GM12878 (cell line): Measurements from ENCODE around the gene CAVIN4. TPM values are rescaled to one million over a fixed set of nuclear protein-coding genes. Genes with fewer than 3 reads are reported as not detected.

Source experiments
- ATAC-seq: fragments of 200-7000 bp; cut with Tn5 transposase; 3 replicates; pipeline ENCODE4 v1.9.1; 2020; ENCODE audit warnings: mild to moderate bottlenecking, moderate library complexity
- BruUV-seq: library from RNA; stranded (reverse); fragments of 400-500 nt; replicated peaks from 2 replicates; lab custom pipeline; 2021; lab: Mats Ljungman, UMichigan
- CTCF ChIA-PET: fragments of 300-600 bp; sonication (Branson Sonifier 250); formaldehyde crosslinking; extraction: SDS; loops from one replicate; lab custom pipeline; 2021; ENCODE audit warnings: inconsistent platforms; lab: Yijun Ruan, JAX
- POLR2A ChIA-PET: fragments of 350-600 bp; formaldehyde crosslinking; extraction: SDS; loops from one replicate; lab custom pipeline; 2021; ENCODE audit warnings: inconsistent platforms; lab: Charles Lee
- RAD21 ChIA-PET: fragments of 300-600 bp; sonication (Branson Sonifier 250); formaldehyde crosslinking; loops from one replicate; lab custom pipeline; 2023; ENCODE audit warnings: antibody characterized with exemption; ENCODE audit not compliant: unreplicated experiment; lab: Charles Lee
- SMC1A ChIA-PET: fragments of 300-600 bp; sonication (Branson Sonifier 250); formaldehyde crosslinking; loops from one replicate; lab custom pipeline; 2023; ENCODE audit not compliant: unreplicated experiment, uncharacterized antibody; lab: Charles Lee
- DNase-seq: peaks from one replicate; pipeline ENCODE4 v3.0.0-alpha.2; 2011; ENCODE audit warnings: low read depth, low spot score
- FAIRE-seq: peaks from 3 replicates; lab custom pipeline; 2011; peaks lifted over from hg19 to GRCh38; lab: Jason Lieb, UNC
- H2AFZ ChIP-seq: 2 replicates; pipeline ENCODE4 v1.6.0; 2011; ENCODE audit warnings: low read depth, low read length, control low read depth; ENCODE audit not compliant: control insufficient read depth
- H3K27ac ChIP-seq: 2 replicates; pipeline ENCODE4 v1.5.1; 2011; ENCODE audit warnings: control low read depth; ENCODE audit not compliant: control insufficient read depth, insufficient read depth
- H3K27me3 ChIP-seq, 2 experiments: replicated peaks in 1 of 2; 2 replicates each; pipeline versions ENCODE4 v1.6.0 to v1.6.1; 2011; ENCODE audit warnings: low read length in 1 of 2; ENCODE audit not compliant: control insufficient read depth in 2 of 2, insufficient read depth in 2 of 2
- H3K36me3 ChIP-seq, 2 experiments: 2 replicates each; pipeline ENCODE4 v1.5.1; 2011; ENCODE audit warnings: low read length in 1 of 2; ENCODE audit not compliant: control insufficient read depth in 2 of 2, insufficient read depth in 2 of 2
- H3K4me1 ChIP-seq: 2 replicates; pipeline ENCODE4 v1.6.1; 2011; ENCODE audit warnings: mild to moderate bottlenecking, low read length, moderate library complexity, mixed read lengths; ENCODE audit not compliant: control insufficient read depth, insufficient read depth
- H3K4me2 ChIP-seq: 2 replicates; pipeline ENCODE4 v1.6.0; 2011; ENCODE audit warnings: control low read depth; ENCODE audit not compliant: control insufficient read depth, insufficient read depth
- H3K4me3 ChIP-seq: fragments of 200-600 bp; sonication (generic); 2 replicates; pipeline ENCODE4 v1.5.1; 2016
- H3K79me2 ChIP-seq: 2 replicates; pipeline ENCODE4 v1.6.0; 2011; ENCODE audit warnings: low read length; ENCODE audit not compliant: control insufficient read depth, insufficient read depth
- H3K9ac ChIP-seq: 2 replicates; pipeline ENCODE4 v1.8.0; 2011; ENCODE audit warnings: low read length, control low read depth, mixed read lengths; ENCODE audit not compliant: control insufficient read depth, insufficient read depth
- H3K9me3 ChIP-seq: replicated peaks from 3 replicates; pipeline ENCODE4 v1.5.1; 2011; ENCODE audit warnings: mild to moderate bottlenecking, low read length; ENCODE audit not compliant: control insufficient read depth, insufficient read depth
- H4K20me1 ChIP-seq: 2 replicates; pipeline ENCODE4 v1.6.0; 2011; ENCODE audit not compliant: control insufficient read depth, insufficient read depth
- CBX3 ChIP-seq: fragments of 200-600 bp; sonication (generic); IDR thresholded peaks from 2 replicates; pipeline ENCODE4 v1.6.1; 2016; ENCODE audit warnings: low read depth, borderline replicate concordance
- CBX5 ChIP-seq: sonication (generic); IDR thresholded peaks from 2 replicates; pipeline ENCODE4 v1.6.1; 2016; ENCODE audit warnings: low read depth, moderate library complexity, mild to moderate bottlenecking, inconsistent platforms
- CTCF ChIP-seq, 3 experiments: IDR thresholded peaks in 2 of 3; conservative IDR thresholded peaks in 1 of 3; 2 replicates each; pipeline ENCODE4 v1.5.1; 2011; ENCODE audit warnings: low read depth in 3 of 3, low read length in 3 of 3, mild to moderate bottlenecking in 3 of 3, control low read depth in 2 of 3, moderate library complexity in 2 of 3, inconsistent platforms in 1 of 3, mixed read lengths in 1 of 3; ENCODE audit not compliant: control insufficient read depth in 2 of 3, insufficient read depth in 1 of 3; ENCODE audit errors: extremely low read depth in 1 of 3
- CUX1 ChIP-seq: IDR thresholded peaks from 2 replicates; pipeline ENCODE4 v1.6.1; 2012; ENCODE audit warnings: improper control_type of control experiment, low read depth, low read length; ENCODE audit not compliant: insufficient replicate concordance
- FOS ChIP-seq: IDR thresholded peaks from 3 replicates; pipeline ENCODE4 v1.6.1; 2011; ENCODE audit warnings: borderline replicate concordance; ENCODE audit not compliant: insufficient read length; ENCODE audit errors: extremely low read depth
- IRF5 ChIP-seq: fragments of 450-650 bp; IDR thresholded peaks from 2 replicates; pipeline ENCODE4 v1.6.1; 2017; ENCODE audit warnings: borderline replicate concordance
- KDM1A ChIP-seq: fragments of 200-600 bp; sonication (generic); IDR thresholded peaks from 2 replicates; pipeline ENCODE4 v1.6.1; 2016; ENCODE audit warnings: borderline replicate concordance
- MEF2B ChIP-seq: fragments of 450-650 bp; IDR thresholded peaks from 2 replicates; pipeline ENCODE4 v1.6.1; 2018; ENCODE audit warnings: mild to moderate bottlenecking, moderate library complexity; ENCODE audit not compliant: partially characterized antibody, poor library complexity, severe bottlenecking
- MYC ChIP-seq: IDR thresholded peaks from 2 replicates; pipeline ENCODE4 v1.6.1; 2011; ENCODE audit warnings: mild to moderate bottlenecking, low read length, moderate library complexity, inconsistent platforms; ENCODE audit not compliant: insufficient read depth, insufficient replicate concordance, insufficient read length, severe bottlenecking
- NFYA ChIP-seq: IDR thresholded peaks from 2 replicates; pipeline ENCODE4 v1.6.1; 2011; ENCODE audit warnings: low read depth, mild to moderate bottlenecking, low read length, improper control_type of control experiment, borderline replicate concordance
- PKNOX1 ChIP-seq: fragments of 450-650 bp; IDR thresholded peaks from 2 replicates; pipeline ENCODE4 v1.6.1; 2016; ENCODE audit warnings: mild to moderate bottlenecking
- POU2F2 ChIP-seq: IDR thresholded peaks from 3 replicates; pipeline ENCODE4 v1.6.1; 2011; ENCODE audit warnings: low read depth, mild to moderate bottlenecking, low read length, borderline replicate concordance
- RB1 ChIP-seq: fragments of 450-650 bp; formaldehyde crosslinking; IDR thresholded peaks from 2 replicates; pipeline ENCODE4 v1.6.1; 2017; ENCODE audit warnings: mild to moderate bottlenecking, borderline replicate concordance
- RELA ChIP-seq: fragments of 450-650 bp; IDR thresholded peaks from 2 replicates; pipeline ENCODE4 v1.8.0; 2014; ENCODE audit warnings: borderline replicate concordance; ENCODE audit not compliant: partially characterized antibody
- WGBS: methylation state at CpG from one replicate; pipeline ENCODE4 v1.1.6; 2016; ENCODE audit warnings: low lambda C conversion rate; ENCODE audit not compliant: insufficient replicate concordance, insufficient coverage; ENCODE audit errors: missing lambda C conversion rate; 5-methylcytosine and 5-hydroxymethylcytosine counted together
- in situ Hi-C: fragments of 300-500 bp; cut with MboI; formaldehyde crosslinking; loops from 9 replicates; pipeline ENCODE4 v1.14.3; 2018; ENCODE audit warnings: mixed read lengths
- intact Hi-C: fragments of 100-400 bp; cut with micrococcal nuclease; formaldehyde crosslinking; loops from one replicate; pipeline ENCODE4 v1.14.2; 2022; ENCODE audit not compliant: unreplicated experiment
- polyA plus RNA-seq, 11 experiments: library from polyadenylated mRNA; depleted of rRNA in 4 of 11; unstranded in 6 of 11; stranded (reverse) in 5 of 11; fragments of >200 nt; fragmentation: Nextera tagmentation in 4 of 11; fragmentation: Illumina TruSeq in 1 of 11; extraction: Ambion mirVana in 4 of 11; extraction: Trizol in 1 of 11; gene quantifications; 1 replicate in 1 of 11; 2 replicates in 10 of 11; pipeline versions ENCODE4 v1.2.1 to v1.2.3, GENCODE V29; 2011 to 2016; ENCODE audit warnings: inconsistent platforms in 2 of 11, missing spikeins in 2 of 11, low read depth in 1 of 11
- total RNA-seq, 4 experiments: library from RNA; depleted of rRNA in 3 of 4; stranded (reverse); fragments of >200 nt in 3 of 4; fragmentation: Illumina TruSeq in 1 of 4; extraction: Trizol in 1 of 4; gene quantifications; 2 replicates each; pipeline versions ENCODE4 v1.2.1 to v1.2.3, GENCODE V29; 2013 to 2021

CAVIN4 gene
- total and polyA plus RNA-seq, 10 of the 15 experiments (the other 5 are each of a cell fraction or from before 2014, with no cell fraction given): 0.04 to 0.13 (median 0.08) TPM; not detected in 3

- SMC1A ChIA-PET: interaction anchor here (2.0 kb wide), 2 partner anchors 15 to 21 kb away, joined by 7 read pairs; no protein-coding TSS in a partner anchor
- Histone ChIP-seq H3K36me3 (no peaks in the 10 kb centered on the region), H3K4me2 (no peak overlapping the region), H4K20me1 (no peaks in the 10 kb centered on the region), H3K4me3 (no peak overlapping the region), H3K9ac (no peak overlapping the region), H3K27me3 (no peaks in the 10 kb centered on the region; a peak in 2 of 4 replicates), H3K79me2 (no peaks in the 10 kb centered on the region), H2AFZ (no peak overlapping the region), H3K9me3 (no peaks in the 10 kb centered on the region), H3K4me1 (no peaks in the 10 kb centered on the region), H3K27ac (no peak overlapping the region)
- RAD21 ChIA-PET: no interaction called here
- CTCF ChIA-PET: no interaction called here
- DNase-seq (no peak), FAIRE-seq (no peak), ATAC-seq (no peak)
- in situ Hi-C loops (loop anchor here (25.0 kb wide), 1 partner anchor 569 kb away; no protein-coding TSS in a partner anchor), intact Hi-C loops (no loop called here)
- BruUV-seq: no TSS peak
- POLR2A ChIA-PET: no interaction called here
- WGBS: 48% methylated on average over 7 of the region's 7 CpGs
- TF ChIP-seq MYC (no peak), PKNOX1 (no peak), CTCF (IDR thresholded peaks at IDR 0.05 in 2 of 3, conservative IDR thresholded peaks at IDR 0.05 in 1 of 3; ENCODE audit: control insufficient read depth in 2 of 3, extremely low read depth in 1 of 3, insufficient read depth in 1 of 3, low read depth in 3 of 3, low read length in 3 of 3) (no peak), KDM1A (no peak), CBX3 (no peak), POU2F2 (no peak), MEF2B (no peak), CBX5 (no peak), RELA (no peak), CUX1 (no peak), IRF5 (no peak), FOS (no peak), RB1 (no peak), NFYA (no peak)
Observed at GRCh38 chr9:100581081-100581480, 3.2 kb downstream of the CAVIN4 start.
